ENCODE measurements around the gene INAFM2.
A peak's percentile ranks its signal among the peaks of the same experiment; 100 is the strongest.

Gene INAFM2

DNA sequence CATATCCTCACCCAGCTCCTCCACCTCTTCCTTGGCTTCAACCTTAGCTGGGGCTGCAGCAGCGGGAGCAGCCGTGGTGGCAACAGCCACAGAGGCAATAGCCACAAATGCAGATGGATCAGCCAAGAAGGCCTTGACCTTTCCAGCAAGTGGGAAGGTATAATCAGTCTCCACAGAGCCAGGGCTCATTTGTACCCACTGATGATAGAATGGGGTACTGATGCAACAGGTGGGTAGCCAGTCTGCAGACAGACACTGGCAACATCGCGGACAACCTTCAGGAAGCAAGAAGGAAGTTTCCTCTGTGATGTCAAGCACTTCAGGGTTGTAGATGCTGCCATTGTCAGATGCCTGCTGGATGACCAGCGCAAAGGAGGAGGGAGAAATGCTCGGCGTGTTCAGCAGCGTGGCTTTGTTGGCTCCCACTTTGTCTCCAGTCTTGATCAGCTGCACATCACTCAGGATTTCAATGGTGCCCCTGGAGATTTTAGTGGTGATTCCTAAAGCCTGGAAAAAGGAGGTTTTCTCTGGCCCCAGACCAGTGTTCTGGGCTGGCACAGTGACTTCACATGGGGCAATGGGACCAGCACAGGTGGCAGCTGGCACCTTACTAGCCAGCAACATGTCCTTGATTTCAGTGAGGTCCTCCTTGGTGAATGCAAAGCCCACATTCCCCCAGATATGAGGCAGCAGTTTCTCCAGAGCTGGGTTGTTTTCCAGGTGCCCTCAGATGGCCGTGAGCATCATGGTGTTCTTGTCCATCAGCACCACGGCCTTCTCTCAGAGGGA is 10.9 kb upstream of the INAFM2 start:
- POLR2A ChIA-PET (ENCODE audit: low non-redundant PET): no interaction called here
- CTCF ChIA-PET: interaction anchor here (1.4 to 1.8 kb wide), 2 partner anchors 13 to 34 kb away, joined by 3 to 7 read pairs; no protein-coding TSS in a partner anchor
- TF ChIP-seq CTCF (conservative IDR thresholded peaks at IDR 0.05; ENCODE audit: low read depth): no peak

GRCh38 chr15:40313531-40314398 is 9.7 kb upstream of the INAFM2 start:
- POLR2A ChIA-PET (ENCODE audit: low non-redundant PET): no interaction called here
- CTCF ChIA-PET: interaction anchor here (0.9 to 1.8 kb wide), 6 partner anchors 8 to 97 kb away, joined by 3 to 7 read pairs (median 3); no protein-coding TSS in a partner anchor
- peak; percentile 78 for DNase-seq (ENCODE audit: low spot score)
- H3K27ac ChIP-seq: peak overlapping the region; percentile 76
- no peak for TF ChIP-seq CTCF (conservative IDR thresholded peaks at IDR 0.05; ENCODE audit: low read depth)

More for the DNA sequence above, 10.9 kb upstream of the INAFM2 start:
- H3K27ac ChIP-seq: peak overlapping the region; percentile 76; the same call in 1 of the 2 replicates
- no peak for DNase-seq (ENCODE audit: low spot score)

DNA sequence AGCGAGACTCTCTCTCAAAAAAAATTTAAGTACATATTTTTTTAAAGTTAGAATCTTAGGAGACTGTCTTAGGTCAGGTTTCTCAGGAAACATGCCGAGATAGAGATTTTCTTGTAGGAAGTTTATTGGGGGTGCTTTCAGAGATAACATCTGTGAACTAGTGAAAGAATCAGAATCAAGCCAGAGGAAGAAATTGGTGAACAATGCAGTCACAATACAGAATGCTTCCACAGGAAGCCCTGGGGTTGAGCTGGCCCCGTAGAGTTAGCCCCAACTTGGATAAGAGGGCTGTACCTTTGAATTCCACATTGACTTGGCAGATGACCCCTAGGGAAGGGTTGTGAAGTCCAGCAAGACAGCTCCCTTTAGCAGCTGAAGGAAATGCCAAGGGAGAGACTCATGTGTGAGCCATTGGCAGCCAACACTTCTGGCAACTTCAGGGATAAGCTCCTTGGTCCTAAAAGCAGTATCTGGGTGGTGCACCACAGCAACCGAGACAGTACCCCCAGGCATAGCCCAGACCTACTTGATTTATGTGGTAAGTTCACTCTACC is 8.7 kb upstream of the INAFM2 start:
- DNase-seq (ENCODE audit: low spot score): peak; percentile 69
- no peak for TF ChIP-seq CTCF (conservative IDR thresholded peaks at IDR 0.05; ENCODE audit: low read depth)
- ChIA-PET POLR2A (ENCODE audit: low non-redundant PET) (no interaction called here), CTCF (interaction anchor here (0.7 kb wide), 2 partner anchors 24 to 36 kb away, joined by 3 read pairs; no protein-coding TSS in a partner anchor)
- peak overlapping the region; percentile 76 for H3K27ac ChIP-seq

GRCh38 chr15:40316931-40317330 is 6.6 kb upstream of the INAFM2 start:
- ChIA-PET CTCF (interaction anchor here (1.2 kb wide), 1 partner anchor 52 kb away, joined by 3 read pairs; no protein-coding TSS in a partner anchor), POLR2A (ENCODE audit: low non-redundant PET) (no interaction called here)
- DNase-seq (ENCODE audit: low spot score): no peak
- no peak for TF ChIP-seq CTCF (conservative IDR thresholded peaks at IDR 0.05; ENCODE audit: low read depth)
- no peak overlapping the region for H3K27ac ChIP-seq

GRCh38 chr15:40317580-40317979 is 5.9 kb upstream of the INAFM2 start:
- CTCF ChIA-PET: interaction anchor here (2.4 kb wide), 1 partner anchor 50 kb away, joined by 8 read pairs; no protein-coding TSS in a partner anchor
- POLR2A ChIA-PET (ENCODE audit: low non-redundant PET): no interaction called here
- TF ChIP-seq CTCF (conservative IDR thresholded peaks at IDR 0.05; ENCODE audit: low read depth): no peak
- no peak for DNase-seq (ENCODE audit: low spot score)
- no peak overlapping the region for H3K27ac ChIP-seq

DNA sequence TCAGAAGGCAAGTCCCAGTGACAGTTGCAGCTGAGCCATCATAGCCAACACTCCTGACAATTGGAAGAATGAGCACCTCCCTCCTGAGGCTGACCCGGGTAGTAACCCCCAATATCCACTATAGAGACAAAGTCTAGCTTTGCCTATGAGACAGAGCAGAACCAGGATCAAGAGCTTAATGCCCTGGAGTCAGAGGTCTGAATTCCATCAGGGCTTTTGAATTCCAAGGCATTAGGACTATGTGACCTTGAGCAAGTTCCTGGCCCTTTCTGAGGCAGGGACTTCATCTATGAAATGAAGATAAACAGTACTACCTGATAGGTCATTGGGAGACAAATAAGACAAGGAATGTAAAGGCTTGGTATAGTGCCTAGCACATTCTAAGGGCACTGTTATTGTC is 3.1 kb upstream of the INAFM2 start:
- no peak for DNase-seq (ENCODE audit: low spot score)
- ChIA-PET CTCF (interaction anchor here (0.6 to 3.7 kb wide), 10 partner anchors 11 to 137 kb away, joined by 3 to 34 read pairs (median 7); partner anchors contain the start of gene PLCB2), POLR2A (ENCODE audit: low non-redundant PET) (no interaction called here)
- H3K27ac ChIP-seq: no peak overlapping the region
- no peak for TF ChIP-seq CTCF (conservative IDR thresholded peaks at IDR 0.05; ENCODE audit: low read depth)

All from RWPE1 (cell line).